Measurements from ENCODE around the gene BRIX1.

BRIX1 gene, protein sequence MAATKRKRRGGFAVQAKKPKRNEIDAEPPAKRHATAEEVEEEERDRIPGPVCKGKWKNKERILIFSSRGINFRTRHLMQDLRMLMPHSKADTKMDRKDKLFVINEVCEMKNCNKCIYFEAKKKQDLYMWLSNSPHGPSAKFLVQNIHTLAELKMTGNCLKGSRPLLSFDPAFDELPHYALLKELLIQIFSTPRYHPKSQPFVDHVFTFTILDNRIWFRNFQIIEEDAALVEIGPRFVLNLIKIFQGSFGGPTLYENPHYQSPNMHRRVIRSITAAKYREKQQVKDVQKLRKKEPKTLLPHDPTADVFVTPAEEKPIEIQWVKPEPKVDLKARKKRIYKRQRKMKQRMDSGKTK

DNA sequence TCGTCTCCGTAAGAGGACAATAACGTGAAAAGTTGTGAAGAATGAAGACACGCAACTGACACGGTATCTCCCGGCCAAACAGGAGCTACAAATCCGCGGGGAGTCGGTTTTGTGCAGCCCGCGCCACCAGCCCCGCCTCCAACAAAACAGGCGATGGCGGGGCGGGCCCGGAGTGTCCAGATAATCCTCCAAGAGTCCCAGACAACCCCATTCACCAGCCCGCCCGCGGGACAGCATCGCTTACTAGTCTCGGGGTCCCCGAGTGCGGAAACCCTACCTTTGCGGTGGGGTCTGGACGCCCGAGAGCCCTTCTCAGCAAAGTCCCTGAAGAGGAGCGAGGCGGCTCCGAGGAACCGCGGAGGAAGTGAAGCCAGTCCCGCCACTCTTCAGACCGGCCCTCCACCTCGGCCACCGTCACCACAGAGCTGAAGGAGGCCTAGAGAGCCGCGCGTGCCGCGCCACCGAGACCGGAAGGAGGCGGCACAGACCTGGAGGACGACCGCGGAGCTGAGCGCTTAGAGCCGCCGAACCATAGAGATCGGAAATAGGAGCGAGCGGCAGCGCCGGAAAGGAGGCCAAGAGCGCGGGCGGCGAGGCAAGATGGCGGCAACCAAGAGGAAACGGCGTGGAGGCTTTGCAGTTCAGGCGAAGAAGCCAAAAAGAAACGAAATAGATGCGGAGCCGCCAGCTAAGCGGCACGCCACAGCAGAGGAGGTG lies at the start of gene BRIX1, which contains the start of gene RAD1:
TSS of gene BRIX1 (plus strand) at position 573 of the 717 bp plus-strand sequence. CDS start at position 601, 28 bp downstream.
TSS of gene RAD1 (minus strand) at position 366 of the 717 bp plus-strand sequence. CDS start 612 bp downstream, outside the sequence.
- peak; percentile 92 for DNase-seq (ENCODE audit: extremely low spot score)
- TF ChIP-seq, protein P1, sequence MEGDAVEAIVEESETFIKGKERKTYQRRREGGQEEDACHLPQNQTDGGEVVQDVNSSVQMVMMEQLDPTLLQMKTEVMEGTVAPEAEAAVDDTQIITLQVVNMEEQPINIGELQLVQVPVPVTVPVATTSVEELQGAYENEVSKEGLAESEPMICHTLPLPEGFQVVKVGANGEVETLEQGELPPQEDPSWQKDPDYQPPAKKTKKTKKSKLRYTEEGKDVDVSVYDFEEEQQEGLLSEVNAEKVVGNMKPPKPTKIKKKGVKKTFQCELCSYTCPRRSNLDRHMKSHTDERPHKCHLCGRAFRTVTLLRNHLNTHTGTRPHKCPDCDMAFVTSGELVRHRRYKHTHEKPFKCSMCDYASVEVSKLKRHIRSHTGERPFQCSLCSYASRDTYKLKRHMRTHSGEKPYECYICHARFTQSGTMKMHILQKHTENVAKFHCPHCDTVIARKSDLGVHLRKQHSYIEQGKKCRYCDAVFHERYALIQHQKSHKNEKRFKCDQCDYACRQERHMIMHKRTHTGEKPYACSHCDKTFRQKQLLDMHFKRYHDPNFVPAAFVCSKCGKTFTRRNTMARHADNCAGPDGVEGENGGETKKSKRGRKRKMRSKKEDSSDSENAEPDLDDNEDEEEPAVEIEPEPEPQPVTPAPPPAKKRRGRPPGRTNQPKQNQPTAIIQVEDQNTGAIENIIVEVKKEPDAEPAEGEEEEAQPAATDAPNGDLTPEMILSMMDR (IDR thresholded peaks at IDR 0.05; ENCODE audit: control extremely low read depth, extremely low read depth, low read depth, missing control alignments) = no peak
- POLR2A ChIA-PET = interaction anchor here (4.7 kb wide), 1 partner anchor 14 kb away, joined by 41 read pairs; the partner anchor contains the start of gene DNAJC21
- CTCF ChIA-PET = interaction anchor here (0.9 to 3.5 kb wide), 13 partner anchors 10 to 430 kb away, joined by 3 to 31 read pairs (median 11); partner anchors contain the start of gene DNAJC21

DNA sequence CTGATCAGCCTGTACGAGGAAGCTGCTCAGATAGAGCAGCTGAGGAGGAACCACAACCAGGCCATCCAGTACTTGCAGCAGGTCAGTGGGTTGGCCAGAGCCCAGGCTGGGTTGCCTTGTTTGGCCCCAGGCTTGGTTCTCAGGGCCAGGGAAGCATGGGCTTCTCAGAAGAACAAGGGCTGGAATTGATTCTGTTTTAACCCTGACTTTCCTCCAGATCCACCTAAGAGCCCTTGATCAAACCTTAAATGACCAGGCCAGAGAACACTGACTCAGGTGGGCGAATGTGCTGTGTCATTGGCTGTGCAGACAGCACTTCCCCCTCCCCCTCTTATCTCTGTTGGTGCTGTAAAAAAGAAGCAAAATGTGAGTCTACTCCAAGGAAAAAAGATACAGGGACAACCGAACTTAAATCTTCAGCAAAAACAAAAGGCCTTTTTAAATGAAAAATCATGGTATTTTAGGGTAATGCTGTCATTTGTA lies 48.5 kb upstream of the BRIX1 start:
- TF ChIP-seq, protein P1 (IDR thresholded peaks at IDR 0.05; ENCODE audit: control extremely low read depth, extremely low read depth, low read depth, missing control alignments) = no peak
- CTCF ChIA-PET = interaction anchor here (1.2 to 4.1 kb wide), 3 partner anchors 13 to 31 kb away, joined by 3 to 15 read pairs (median 4); no protein-coding TSS in a partner anchor
- no peak for DNase-seq (ENCODE audit: extremely low spot score)
- POLR2A ChIA-PET = no interaction called here

DNA sequence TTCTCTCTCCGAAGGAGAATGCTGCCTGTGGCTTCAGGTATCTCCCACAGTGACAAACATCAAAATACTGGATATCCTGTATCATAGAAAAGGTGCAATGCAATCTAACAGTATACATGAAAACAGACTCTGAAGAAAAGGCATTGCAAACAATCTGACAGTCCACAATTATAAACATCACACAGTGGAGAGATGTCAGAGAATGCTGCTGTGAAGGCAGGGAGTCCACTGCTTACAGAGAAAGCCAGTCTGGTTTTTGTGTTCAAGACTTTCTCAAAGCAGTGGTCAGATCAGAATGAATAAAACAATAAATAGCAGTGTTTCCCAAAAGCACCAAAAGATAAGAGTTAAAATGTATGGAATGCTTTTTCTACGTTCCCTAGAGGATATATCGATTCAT lies 47.9 kb upstream of the BRIX1 start:
- POLR2A ChIA-PET = no interaction called here
- DNase-seq (ENCODE audit: extremely low spot score) = no peak
- CTCF ChIA-PET = interaction anchor here (1.2 to 4.1 kb wide), 3 partner anchors 22 to 108 kb away, joined by 3 to 15 read pairs (median 3); no protein-coding TSS in a partner anchor
- TF ChIP-seq, protein P1 (IDR thresholded peaks at IDR 0.05; ENCODE audit: control extremely low read depth, extremely low read depth, low read depth, missing control alignments) = no peak

DNA sequence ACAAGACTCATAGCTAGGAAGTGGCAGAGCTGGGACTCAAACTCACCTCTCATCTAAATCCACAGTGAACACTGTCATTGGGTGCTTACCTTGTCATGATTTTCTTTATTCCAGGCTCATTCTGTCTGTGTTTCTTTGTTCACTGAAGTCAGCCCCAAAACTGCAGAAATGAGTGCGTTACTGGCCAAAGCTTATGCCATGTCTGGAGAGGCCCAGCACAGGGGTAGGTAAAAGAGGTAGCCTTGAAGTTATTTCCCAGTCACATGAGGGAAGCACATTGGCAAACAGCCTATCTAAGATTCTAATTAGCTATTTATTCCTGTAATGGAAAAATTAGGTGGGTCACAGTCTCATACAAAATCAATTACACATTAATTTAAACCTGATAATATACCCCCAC lies 46.7 kb upstream of the BRIX1 start:
- no peak for DNase-seq (ENCODE audit: extremely low spot score)
- TF ChIP-seq, protein P1 (IDR thresholded peaks at IDR 0.05; ENCODE audit: control extremely low read depth, extremely low read depth, low read depth, missing control alignments) = no peak
- POLR2A ChIA-PET = no interaction called here
- CTCF ChIA-PET = interaction anchor here (0.8 to 4.1 kb wide), 5 partner anchors 17 to 345 kb away, joined by 3 to 15 read pairs (median 3); no protein-coding TSS in a partner anchor

DNA sequence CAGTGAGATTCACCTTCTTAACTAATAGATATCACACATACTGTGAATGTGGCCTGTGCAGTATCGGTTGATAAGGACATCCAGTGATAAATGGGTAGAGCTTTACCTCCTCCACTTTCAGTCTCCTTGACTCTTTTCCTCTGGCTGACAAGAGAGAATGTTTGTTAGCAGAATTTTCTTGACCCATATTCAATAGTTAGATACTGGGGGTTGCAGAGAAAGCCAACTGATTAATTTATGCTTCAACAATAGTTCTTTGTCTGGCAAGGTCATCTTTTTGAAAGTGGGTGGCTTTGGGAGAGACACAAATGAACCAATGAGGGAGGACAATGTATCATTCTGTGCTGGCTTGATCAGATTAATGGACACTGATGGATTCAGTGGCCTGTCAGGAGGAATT lies 46.3 kb upstream of the BRIX1 start:
- DNase-seq (ENCODE audit: extremely low spot score) = no peak
- CTCF ChIA-PET = interaction anchor here (0.8 to 4.1 kb wide), 7 partner anchors 15 to 346 kb away, joined by 3 to 15 read pairs (median 3); no protein-coding TSS in a partner anchor
- POLR2A ChIA-PET = no interaction called here
- TF ChIP-seq, protein P1 (IDR thresholded peaks at IDR 0.05; ENCODE audit: control extremely low read depth, extremely low read depth, low read depth, missing control alignments) = no peak

DNA sequence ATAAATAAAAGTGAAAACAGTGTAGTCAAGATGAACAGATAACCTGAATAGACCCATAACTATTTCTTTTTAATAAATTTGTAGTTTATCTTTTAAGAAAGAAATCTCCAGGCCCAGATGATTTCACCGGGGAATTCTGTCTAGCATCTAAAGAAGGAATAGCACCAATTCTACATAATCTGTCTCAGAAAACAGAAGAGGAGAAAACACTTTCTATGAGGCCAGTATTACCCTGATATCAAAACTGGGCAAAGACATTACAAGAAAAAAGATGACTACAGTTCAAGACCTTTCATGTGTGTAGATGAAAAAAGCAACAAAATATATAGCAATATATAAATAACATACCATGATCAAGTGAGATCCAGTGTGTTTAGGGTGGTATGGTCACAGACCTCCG lies 45.1 kb upstream of the BRIX1 start:
- ChIA-PET POLR2A (no interaction called here), CTCF (interaction anchor here (0.6 to 4.1 kb wide), 4 partner anchors 16 to 373 kb away, joined by 3 to 15 read pairs (median 3); no protein-coding TSS in a partner anchor)
- no peak for DNase-seq (ENCODE audit: extremely low spot score)
- TF ChIP-seq, protein P1 (IDR thresholded peaks at IDR 0.05; ENCODE audit: control extremely low read depth, extremely low read depth, low read depth, missing control alignments) = no peak
